ENCODE results near the gene R3HDM2.
"Not testable (repeated sequence)": the region's sequence is repeated elsewhere in the genome, so short reads cannot be mapped to it uniquely, and the experiment has no call there.

R3HDM2 gene

DNA sequence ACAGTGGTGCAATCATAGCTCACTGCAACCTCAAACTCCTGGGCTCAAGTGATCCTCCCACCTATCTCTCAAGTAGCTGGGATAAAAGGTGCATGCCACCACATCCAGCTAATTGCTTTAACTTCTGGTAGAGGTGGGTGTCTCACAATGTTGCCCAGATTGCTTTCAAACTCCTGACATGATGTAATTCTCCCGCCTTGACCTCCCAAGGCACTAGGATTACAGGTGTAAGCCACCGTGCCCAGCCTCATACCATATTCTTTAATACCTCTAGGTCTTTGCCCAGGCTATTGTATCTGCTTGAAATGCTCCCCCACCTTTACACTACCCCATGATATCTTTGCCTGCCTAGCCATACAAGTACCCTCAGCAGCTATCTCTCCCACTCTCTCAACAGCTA lies 11.3 kb downstream of the R3HDM2 start:
- DNase-seq: no peak

DNA sequence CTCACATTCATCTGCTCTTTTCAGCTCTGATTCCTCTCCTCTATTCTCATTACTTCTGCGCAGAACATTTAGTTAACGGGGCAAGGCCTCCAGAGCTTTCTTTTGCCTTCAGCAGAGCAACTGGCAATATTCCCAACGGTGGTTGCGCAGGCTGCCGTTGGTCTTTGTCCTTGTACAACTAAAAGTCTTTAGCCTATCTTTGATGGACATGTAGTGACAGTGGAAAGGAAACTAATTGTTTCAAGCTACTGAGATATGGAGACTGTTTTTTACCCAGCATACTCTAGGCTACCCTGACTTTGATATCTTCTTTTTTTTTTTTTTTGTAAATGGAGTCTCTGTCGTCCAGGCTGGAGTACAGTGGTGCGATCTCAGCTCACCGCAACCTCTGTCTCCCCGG lies 12.6 kb downstream of the R3HDM2 start:
- DNase-seq: no peak

DNA sequence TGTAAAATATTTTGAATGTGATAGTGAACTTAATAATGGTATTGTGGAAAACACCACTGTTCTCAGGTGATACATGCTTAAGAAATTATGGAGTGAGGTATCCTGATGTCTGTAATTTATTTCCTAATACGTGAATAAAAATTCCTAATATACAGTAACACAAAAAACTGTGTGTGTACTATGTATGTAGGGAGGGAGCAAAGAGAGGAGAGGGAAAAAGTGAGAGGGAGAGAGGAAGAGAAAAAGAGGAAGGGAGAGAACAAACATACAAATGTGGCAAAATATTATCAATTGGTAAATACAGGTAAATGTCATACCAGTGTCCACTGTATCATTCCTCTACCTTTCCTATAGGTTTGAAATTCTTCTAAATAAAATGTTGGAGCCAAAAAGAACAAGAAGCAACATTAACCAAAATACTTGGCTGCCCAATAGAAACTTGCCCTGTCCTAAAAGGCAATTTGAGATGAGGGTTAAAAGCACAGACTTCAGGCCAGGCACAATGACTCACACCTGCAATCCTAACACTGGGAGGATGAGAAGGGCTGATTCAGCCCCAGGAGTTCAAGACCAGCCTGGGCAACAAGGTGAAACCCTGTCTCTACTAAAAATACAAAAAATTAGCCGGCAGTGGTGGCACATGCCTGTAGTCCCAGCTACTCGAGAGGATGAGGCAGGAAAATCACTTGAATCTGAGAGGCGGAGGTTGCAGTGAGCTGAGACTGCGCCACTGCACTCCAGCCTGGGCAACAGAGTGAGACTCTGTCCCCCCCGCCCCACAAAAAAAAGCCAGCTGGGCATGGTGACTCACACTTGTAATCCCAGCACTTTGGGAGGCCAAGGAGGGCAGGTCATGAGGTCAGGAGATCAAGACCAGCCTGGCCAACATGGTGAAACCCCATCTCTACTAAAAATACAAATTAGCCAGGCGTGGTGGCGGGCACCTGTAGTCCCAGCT lies 14.5 kb downstream of the R3HDM2 start:
- DNase-seq: no peak

DNA sequence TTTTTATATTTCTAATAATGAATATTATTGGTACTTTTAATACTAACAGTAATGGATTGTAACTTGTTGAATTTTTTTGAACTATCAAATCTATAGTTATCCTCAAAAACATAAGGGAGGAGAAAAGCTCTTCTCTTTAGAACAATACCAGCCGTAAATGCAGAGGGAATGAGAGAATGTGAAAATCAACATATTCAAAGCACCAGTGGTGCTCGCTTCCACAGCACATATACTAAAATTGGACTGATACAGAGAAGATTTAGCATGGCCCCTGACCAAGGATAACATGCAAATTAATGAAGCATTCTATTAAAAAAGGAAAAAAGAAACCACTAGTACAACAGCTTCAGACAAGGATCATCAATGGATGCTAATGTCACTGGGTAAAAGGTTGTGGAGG lies 15.8 kb downstream of the R3HDM2 start:
- no peak for DNase-seq

DNA sequence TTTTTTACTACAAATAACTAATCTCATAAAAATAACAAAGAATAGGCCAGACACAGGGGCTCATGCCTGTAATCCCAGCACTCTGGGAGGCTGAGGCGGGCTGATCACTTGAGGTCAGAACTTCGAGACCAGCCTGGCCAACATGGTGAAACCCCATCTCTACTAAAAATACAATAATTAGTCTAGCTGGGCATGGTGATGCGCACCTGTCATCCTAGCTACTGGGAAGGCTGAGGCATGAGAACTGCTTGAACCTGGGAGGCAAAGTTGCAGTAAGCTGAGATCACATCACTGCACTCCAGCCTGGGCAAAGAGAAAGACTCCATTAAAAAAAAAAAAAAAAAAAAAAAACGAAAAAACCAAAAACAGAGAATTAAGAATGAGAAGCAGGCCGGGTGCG lies 16.7 kb downstream of the R3HDM2 start:
- DNase-seq: not testable (repeated sequence)

DNA sequence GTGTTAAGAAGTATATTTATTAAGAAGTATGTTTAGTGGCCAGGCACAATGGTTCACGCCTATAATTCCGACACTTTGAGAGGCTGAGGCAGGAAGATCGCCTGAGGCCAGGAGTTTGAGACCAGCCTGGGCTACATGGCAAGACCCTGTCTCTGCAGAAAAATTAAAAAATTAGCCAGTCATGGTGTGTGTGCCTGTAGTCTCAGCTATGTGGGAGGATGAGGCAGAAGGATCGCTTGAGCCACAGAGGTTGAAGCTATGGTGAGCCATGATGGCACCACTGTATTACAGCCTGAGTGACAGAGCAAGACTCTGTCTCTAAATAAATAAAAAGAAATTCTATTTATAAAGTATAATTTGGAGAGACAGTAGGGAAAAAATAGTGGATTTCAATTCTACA lies 20.3 kb downstream of the R3HDM2 start:
- DNase-seq: no peak

DNA sequence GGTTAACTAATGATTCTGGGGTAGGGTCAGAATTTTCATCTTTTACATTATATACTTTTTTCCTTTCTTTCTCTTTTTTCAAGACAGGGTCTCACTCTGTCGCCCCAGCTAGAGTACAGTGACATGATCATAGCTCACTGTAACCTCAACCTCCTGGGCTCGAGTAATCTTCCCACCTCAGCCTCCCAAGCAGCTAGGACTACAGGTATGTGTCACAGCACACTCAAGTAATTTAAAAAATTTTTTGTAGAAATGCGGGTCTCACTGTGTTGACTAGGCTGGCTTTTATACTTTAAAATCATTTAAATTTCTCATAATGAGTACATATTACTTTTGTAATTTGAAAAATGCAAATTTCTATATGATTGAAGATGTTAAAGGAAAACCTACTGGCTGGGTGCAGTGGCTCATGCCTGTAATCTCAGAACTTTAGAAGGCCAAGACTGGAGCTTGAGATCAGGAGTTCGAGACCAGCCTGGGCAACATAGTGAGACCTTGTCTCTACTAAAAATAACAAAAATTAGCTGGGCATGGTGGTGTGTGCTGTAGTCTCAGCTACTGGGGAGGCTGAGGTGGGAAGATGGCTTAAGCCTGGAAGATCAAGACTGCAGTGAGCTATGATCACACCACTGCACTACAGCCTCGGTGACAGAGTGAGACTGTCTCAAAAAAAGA lies 25.7 kb downstream of the R3HDM2 start:
- DNase-seq: no peak

DNA sequence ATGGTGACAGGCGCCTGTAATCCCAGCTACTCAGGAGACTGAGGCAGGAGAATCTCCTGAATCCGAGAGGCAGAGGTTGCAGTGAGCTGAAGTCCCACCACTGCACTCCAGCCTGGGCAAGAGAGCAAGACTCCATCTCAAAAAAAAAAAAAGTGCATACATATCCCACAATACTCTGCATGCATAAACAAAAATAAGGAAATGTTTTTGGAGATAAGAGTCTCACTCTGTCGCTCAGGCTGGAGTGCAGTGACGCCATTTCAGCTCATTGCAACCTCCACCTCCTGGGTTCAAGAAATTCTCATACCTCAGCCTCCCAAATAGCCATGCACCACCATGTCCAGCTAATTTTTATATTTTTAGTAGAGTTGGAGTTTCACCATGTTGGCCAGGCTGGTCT lies 28.7 kb downstream of the R3HDM2 start:
- DNase-seq: not testable (repeated sequence)

DNA sequence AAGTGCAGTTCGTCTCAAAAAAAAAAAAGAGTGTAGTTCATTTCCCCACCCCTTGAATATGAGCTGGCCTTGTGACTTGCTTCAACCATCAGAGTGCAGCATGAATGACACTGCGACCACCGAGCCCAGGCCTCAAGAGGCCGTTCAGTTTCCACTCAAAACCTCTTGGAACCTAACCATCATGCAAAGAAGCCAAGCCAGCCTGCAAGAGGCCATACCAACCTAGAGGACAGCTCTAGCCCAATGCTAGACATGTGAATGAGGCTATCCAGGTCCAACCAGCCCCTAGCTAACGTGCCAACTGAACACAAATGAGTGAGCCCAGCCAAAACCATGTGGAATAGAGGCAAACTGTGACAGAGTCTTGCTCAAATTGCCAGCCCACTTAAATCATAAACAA lies 29.7 kb downstream of the R3HDM2 start:
- no peak for DNase-seq

DNA sequence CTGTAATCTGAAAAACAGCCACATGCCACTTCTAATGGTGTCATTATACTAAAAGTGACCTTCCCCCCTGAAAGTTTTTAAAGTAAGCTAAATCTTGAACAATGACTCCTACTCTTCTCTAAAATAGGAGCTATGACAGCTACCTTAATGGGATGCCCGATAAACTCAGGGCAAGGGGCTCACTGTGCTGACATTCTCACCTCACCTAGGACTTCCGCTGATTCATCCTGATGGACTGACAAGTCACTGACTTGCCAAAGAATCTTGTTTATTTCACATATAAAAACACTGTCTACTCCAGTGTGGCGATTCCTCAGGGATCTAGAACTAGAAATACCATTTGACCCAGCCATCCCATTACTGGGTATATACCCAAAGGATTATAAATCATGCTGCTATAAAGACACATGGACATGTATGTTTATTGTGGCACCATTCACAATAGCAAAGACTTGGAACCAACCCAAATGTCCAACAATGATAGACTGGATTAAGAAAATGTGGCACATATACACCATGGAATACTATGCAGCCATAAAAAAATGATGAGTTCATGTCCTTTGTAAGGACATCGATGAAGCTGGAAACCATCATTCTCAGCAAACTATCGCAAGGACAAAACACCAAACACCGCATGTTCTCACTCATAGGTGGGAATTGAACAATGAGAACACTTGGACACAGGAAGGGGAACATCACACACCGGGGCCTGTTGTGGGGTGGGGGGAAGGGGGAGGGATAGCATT lies 31.0 kb downstream of the R3HDM2 start:
- not testable (repeated sequence) for DNase-seq

DNA sequence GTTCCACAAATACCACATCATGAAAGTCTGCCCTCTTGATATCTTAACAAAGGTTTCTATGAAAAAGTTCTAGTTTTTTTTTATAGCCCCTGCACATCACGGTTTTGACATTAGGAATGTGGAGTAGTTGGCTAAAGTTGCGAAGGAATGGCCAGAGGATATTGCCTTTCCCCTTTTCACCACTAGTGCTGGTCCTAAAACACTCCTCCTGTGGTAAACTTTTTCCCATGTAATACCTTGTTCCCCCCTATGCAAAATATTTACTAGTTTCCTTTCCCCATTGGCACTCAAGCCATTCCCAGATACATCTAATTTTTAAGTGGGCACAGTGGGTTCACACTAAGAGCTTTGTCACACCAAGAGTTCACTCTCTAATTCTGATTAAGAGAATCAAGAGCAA lies 33.4 kb downstream of the R3HDM2 start:
- no peak for DNase-seq

DNA sequence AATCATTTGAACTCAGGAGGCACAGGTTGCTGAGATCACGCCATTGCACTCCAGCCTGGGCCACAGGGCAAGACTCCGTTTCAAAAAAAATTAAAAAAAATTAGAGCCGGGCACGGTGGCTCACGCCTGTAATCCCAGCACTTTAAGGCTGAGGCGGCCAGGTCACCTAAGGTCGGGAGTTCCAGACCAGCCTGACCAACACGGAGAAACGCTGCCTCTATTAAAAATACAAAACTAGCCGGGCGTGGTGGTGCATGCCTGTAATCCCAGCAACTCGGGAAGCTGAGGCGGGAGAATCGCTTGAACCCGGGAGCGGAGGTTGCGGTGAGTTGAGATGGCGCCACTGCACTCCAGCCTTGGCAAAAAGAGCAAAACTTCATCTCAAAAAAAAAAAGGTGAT lies 35.7 kb downstream of the R3HDM2 start:
- DNase-seq: no peak

DNA sequence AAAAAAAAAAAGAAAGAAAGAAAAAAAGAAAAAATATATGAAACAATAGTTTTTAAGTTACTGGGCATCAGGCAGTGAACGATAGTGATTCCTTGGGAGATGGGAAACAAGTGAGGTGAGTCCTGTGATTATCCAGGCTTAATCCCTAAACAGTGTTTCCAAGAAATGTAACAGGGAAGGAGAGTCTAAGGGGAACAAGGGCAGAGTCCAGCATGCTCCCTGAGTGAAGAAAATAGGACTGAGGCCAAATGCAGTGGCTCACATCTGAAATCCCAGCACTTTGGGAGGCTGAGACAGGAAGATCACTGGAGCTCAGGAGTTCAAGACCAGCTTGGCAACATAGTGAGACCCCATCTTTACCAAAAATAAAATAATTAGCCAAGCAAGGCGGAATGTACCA lies 40.7 kb downstream of the R3HDM2 start:
- no peak for DNase-seq

DNA sequence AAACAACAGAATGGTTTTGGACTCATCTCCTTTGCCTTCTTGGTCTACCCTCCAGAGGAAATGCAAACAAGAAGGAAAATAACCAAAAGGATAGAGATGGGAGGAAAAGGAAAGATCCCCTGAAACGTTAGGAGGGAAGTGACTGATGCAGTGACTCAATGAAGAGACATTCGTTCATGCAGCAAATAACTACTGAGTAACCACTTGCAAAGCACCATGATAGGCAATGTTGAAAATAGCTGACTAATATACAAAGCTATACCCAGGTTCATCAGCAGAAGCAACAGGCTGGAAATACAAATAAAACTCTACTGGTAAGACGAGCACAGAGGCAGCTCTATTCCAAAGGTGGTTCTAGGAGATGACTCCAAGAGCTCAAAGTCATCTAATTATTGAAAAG lies 41.8 kb downstream of the R3HDM2 start:
- no peak for DNase-seq

DNA sequence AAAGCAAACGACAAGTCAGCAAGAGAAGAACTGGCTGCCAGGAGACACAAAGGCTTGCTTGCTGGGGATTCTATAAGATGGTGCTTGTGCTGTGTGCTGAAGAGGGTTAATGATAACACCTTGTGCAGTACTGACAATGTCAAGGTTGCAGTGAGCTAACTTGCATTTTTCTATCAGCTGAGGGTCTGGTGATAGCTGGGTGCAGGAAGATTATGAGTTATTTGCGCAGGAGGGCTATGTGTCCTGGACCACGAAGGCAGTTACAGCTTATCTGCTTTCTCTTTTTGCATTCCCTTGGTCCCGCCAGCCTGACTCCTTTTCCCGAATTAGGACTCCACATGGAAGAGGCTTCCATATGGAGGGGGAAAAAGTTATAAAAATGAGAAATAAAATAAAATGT lies 42.4 kb downstream of the R3HDM2 start:
- DNase-seq: no peak

DNA sequence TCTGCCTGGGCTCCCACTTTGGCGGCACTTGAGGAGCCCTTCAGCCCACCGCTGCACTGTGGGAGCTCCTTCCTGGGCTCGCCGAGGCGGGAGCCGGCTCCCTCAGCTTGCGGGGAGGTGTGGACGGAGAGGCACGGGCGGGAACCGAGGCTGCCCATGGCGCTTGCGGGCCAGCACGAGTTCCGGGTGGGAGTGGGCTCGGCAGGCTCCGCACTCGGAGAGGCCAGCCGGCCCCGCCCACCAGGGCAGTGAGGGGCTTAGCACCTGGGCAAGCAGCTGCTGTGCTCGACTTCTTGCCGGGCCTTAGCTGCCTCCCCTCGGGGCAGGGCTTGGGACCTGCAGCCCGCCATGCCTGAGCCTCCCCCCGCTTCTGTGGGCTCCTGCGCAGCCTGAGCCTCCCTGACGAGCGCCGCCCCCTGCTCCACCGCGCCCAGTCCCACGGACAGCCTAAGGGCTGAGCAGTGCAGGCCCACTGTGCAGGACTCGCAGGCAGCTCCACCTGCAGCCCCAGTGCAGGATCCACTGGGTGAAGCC lies 44.6 kb downstream of the R3HDM2 start:
- DNase-seq: no peak

DNA sequence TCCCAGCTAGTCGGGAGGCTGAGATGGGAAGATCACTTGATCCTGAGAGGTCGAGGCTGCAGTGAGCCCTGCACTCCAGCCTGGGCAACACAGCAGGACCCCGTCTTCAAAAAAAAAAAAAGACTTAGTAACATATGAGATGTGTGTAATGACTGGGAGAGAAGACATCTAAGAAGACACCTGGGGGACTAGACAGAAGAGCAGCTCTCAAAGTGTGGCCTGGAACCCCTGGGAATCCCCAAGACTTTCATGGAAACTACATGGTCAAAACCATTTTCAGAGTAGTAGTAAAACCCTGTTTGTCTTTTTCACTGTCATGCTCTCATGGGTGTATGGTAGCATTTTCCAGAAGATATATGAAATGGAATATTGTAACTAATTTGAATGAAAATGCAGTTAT lies 45.3 kb downstream of the R3HDM2 start:
- DNase-seq: no peak

DNA sequence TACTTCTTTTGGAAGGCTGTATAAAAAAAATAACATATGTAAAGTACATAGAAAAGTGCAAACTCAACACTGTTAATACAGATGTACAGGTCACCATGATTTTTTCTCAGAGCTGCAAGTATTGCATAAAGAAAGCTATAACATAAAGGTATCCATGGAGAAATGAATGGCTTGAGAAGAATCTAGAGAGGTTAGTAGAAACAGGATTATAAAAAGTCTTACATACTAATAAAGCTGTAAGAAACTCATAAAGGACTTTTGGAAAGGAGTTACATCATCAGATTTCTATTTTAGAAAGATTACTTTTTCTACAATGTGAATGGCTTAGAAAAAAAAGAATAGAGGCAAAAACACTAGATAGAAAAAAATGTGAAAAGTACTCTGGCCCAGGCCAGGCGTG lies 46.4 kb downstream of the R3HDM2 start:
- no peak for DNase-seq

DNA sequence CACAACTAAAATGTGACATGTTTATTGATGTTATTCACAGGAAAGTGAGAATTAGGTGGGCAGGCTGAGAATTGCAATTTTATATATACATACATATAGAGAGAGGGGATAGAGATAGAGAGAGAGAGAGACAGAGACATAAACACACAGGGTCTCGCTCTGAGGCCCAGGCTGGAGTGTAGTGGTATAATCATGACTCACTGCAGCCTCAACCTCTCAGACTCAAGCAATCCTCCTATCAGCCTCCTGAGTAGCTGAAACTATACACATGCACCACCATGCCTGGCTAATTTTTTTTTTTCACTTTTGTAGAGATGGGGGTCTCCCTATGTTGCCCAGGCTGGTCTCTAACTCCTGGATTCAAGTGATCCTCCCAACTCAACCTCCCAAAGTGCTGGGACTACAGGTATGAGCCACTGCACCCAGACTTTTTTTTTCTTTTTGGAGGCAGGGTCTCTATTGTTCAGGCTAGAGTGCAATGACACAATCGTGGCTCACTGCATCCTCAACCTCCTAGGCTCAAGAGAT lies 49.1 kb downstream of the R3HDM2 start:
- no peak for DNase-seq

DNA sequence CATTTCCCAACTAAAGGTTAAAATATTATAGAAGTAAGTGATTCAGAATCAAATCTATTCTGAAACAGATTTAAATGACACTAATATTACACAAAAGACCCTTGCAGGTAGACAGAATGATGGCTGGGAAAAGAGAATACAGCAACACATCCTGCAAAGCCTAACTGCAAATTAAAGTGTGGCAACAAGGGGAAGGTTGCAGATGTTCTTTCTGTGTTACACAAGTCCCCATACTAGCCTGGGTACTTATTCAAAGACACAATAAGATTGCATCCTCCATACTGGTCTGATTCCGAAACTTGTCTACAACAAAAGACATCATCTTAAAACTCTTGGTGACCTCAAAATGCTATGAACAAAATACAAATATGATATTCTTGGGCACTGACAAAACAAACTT lies 50.5 kb downstream of the R3HDM2 start:
- DNase-seq: peak; percentile 6

DNA sequence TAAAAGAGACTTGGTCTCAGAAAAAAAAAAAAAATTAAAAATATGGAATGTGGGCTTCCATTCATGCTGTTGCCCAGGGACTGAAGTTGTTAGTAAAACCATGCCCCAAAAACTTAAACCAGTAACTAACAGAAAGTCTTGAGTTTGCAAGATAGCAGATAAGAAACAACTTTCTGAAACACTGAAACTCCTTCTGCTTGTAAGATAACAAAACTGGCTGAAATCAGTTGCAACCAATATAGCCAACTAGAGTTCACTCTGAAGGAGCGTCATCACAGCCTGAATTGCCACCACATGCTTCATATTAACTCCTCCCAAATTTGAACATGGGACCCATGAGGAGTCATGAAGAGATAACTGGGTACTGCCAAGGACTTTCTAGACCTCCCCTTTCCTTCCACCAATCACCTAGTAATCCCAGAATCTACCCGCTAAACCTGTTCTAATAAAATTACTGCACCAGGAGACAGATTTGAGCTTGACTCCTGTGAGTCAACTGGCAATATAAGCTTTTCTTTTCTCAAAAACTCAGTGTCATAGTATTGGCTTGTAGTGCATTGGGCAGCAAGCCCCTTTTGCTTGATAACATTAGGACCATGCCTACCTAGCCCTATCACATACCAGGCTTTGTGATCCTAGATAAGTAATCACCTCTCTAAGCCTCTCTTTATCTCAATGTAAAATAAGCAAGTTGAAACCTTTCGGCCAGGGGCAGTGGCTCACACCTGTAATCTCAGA lies 53.6 kb downstream of the R3HDM2 start:
- no peak for DNase-seq

DNA sequence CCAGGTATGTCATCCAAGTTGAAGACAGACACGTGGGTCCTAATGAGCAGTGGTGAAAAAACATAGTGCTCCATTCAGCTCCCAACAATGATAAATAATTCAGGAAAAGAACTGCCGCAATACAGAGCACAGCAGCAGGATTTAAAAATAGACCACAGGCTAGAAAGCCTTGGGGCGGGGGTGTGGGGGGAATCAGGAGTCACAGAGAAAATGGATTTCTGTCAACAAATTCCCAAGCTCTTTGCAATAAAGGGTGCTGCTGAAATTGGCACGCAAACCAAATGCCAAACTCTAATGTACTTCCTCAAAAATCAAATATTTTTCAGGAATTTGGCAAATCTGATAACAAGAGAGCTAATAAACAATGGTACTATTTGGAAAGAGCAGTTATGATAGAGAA lies 58.6 kb downstream of the R3HDM2 start:
- no peak for DNase-seq

Measured in inflammatory macrophage treated with lipopolysaccharide for 4 hours (primary cell).